SK-N-SH treated with all-trans-retinoic acid at 6 μM for 48 hours (cell line): ENCODE data around the gene NCBP3.

ENCODE experiments used
- ARNTL ChIP-seq: fragments of 450-650 bp; formaldehyde crosslinking; IDR thresholded peaks from 2 replicates; pipeline ENCODE4 v1.5.0; 2020; ENCODE audit warnings: low read depth, mild to moderate bottlenecking, moderate library complexity, borderline replicate concordance
- BACH2 ChIP-seq: fragments of 250-450 bp; sonication (Bioruptor Pico); IDR thresholded peaks from 2 replicates; pipeline ENCODE4 v1.9.0; 2021; ENCODE audit warnings: mild to moderate bottlenecking, borderline replicate concordance
- CREB5 ChIP-seq: fragments of 250-450 bp; sonication (Bioruptor Pico); IDR thresholded peaks from 2 replicates; pipeline ENCODE4 v1.5.1; 2020; ENCODE audit warnings: low read depth, mild to moderate bottlenecking, moderate library complexity
- ESRRG ChIP-seq: fragments of 250-450 bp; sonication (Bioruptor Pico); IDR thresholded peaks from 2 replicates; pipeline ENCODE4 v1.6.1; 2021; ENCODE audit warnings: mild to moderate bottlenecking
- OSR1 ChIP-seq: fragments of 250-450 bp; sonication (Bioruptor Pico); IDR thresholded peaks from 2 replicates; pipeline ENCODE4 v1.8.0; 2022; ENCODE audit warnings: moderate library complexity, mild to moderate bottlenecking, inconsistent platforms
- PATZ1 ChIP-seq: fragments of 250-450 bp; sonication (Bioruptor Pico); IDR thresholded peaks from 2 replicates; pipeline ENCODE4 v1.8.0; 2020; ENCODE audit warnings: mild to moderate bottlenecking, moderate library complexity, borderline replicate concordance
- RARB ChIP-seq: fragments of 250-450 bp; sonication (Bioruptor Pico); IDR thresholded peaks from 2 replicates; pipeline ENCODE4 v1.8.0; 2021; ENCODE audit warnings: mild to moderate bottlenecking, moderate library complexity
- SNAI2 ChIP-seq: fragments of 250-450 bp; sonication (Bioruptor Pico); IDR thresholded peaks from 2 replicates; pipeline ENCODE4 v1.5.0; 2020; ENCODE audit warnings: mild to moderate bottlenecking, moderate library complexity
- ZC3H10 ChIP-seq: fragments of 250-450 bp; sonication (Bioruptor Pico); IDR thresholded peaks from 2 replicates; pipeline ENCODE4 v1.5.1; 2021; ENCODE audit warnings: mild to moderate bottlenecking, moderate library complexity
- ZFP3 ChIP-seq: fragments of 250-450 bp; sonication (Bioruptor Pico); IDR thresholded peaks from 2 replicates; pipeline ENCODE4 v1.5.0; 2020; ENCODE audit warnings: mild to moderate bottlenecking, moderate library complexity

GRCh38 chr17:3877220-3877619, 31.2 kb upstream of the NCBP3 start:
- TF ChIP-seq PATZ1 (CRISPR knock-in tag) (no peak), ZC3H10 (CRISPR knock-in tag) (no peak), RARB (no peak), ARNTL (CRISPR knock-in tag) (no peak), CREB5 (CRISPR knock-in tag) (no peak), ZFP3 (CRISPR knock-in tag) (no peak), BACH2 (CRISPR knock-in tag) (no peak), SNAI2 (no peak), OSR1 (no peak), ESRRG (CRISPR knock-in tag) (no peak)
